Limb (tissue), 2 donors: Measurements from ENCODE around the gene SLN.

Experiments used
- DNase-seq, 2 donors: peaks; one replicate each; pipeline ENCODE4 v3.0.0-alpha.2; 2016; ENCODE audit errors: extremely low spot score in 2 of 2

Gene SLN

DNA sequence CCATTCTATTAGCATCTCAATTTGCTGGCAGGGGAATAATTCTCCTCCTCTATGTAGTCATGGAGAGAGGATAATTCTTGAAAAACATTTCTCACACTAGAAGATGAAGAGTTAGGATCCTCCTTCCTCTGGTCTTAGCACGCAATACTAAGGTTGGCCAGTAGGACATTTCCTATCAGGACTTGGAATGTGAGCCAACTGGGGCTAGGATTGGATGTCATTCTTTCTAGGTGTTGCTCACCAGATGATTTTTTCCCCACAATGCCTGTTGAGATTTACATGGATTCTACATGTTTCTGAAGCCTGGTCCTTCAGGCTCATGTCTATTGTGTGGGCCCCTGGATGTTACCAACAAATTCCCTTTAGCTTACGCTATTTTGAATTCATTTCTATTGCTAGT, 28.0 kb downstream of the SLN start:
- no peak for DNase-seq

DNA sequence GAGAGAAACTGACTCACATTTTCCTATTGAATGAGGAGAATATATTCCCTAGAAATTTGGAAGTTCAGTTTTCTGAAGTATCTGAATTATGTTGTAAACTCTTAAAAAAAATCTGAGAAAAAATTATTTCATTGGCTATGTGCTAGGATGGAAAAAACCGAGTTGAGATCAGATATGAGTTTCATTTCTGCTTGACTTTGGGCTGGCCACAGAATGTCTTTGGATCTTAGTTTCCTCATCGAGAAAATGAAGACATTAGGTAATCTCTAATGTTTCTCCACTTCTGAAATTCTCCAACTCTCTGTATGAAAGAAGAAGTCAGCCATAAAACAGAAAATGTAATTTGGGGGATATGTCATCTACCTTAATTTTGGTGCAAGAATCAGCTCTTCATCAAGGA, 28.8 kb downstream of the SLN start:
- DNase-seq: no peak

DNA sequence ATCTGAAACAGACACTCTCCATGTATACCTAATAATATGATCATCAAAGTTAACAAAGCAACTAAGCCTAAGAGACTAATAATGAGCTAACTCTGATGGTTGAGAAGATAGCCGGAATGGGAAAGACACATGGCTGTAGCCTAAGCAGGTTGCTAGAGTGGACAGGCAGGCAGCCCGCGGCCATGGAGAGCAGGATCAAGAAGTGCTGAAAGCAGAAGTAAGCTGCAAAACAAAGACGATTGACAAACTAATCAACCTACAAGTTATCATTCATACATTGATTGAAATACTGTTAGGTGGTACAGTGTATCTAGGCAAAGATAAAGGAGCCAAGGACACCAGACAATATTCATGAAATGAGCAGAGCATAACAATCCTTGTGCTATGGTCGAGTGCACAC, 29.3 kb downstream of the SLN start:
- DNase-seq: no peak

DNA sequence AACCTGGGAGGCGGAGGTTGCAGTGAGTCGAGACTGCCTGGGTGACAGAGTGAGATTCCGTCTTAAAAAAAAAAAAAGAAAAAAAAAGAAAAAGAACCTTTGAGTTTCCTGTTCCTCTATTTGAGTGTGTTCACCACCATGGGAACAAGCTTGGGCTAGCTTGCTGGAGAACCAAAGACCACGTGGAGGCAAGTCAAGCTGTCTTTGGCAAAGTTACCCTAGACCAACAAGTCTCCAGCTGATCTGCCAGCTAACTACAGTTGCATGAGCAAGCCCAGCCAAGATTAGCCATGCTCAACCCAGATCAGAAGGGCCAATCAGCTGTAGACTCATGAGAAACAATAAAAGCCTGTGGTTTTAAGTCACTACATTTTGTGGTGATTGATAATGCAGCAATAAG, 29.7 kb downstream of the SLN start:
- no peak for DNase-seq

DNA sequence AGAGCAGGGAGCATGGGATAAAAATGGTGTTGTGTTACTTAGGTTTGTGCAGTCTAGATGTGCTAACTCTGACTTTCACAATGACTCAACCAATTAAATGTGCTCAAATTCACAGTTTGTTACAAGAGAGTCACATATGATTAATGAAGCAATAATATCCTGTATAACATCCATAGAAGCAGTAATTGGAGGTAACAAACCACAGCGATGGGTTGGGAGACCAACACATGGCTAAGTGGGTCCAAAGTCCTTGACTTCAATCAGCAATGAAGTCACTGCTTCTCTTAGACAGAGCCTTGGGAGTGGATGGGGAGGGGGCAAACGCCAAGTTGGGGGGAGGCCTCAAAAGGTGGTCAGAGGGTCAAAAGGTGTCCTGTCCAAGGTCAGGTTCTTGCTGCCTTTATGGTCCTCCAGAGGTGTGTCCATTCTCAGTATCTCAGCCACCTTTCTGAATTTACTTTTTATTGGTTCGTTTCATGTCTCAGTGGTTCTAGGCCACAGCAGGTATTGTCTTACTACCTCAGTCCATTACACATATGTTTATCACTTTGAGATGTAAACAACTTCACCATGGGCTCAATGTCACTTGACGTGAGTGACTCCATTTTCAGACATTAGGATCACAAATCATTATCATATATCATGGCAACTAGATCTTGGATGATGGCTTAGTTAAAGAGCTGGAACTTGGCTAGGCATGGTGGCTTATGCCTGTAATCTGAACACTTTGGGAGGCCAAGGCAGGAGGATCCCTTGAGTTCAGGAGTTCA, 32.4 kb downstream of the SLN start:
- no peak for DNase-seq

DNA sequence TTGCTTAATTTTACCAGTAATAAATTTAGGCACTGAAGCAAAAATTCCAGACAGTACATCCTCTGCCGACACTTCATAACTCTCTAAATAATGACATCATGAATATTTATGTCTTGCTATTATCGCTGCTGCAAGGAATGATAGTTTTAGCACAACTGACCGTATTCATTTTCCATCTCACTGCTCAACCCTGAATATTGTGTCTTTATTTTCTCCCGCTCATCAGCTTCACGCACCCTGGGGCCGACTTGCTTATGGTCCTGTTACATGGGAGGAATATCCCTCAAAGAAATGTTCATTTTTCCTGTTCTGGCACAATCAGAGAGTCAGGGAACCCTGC, 33.3 kb downstream of the SLN start:
- no peak for DNase-seq

DNA sequence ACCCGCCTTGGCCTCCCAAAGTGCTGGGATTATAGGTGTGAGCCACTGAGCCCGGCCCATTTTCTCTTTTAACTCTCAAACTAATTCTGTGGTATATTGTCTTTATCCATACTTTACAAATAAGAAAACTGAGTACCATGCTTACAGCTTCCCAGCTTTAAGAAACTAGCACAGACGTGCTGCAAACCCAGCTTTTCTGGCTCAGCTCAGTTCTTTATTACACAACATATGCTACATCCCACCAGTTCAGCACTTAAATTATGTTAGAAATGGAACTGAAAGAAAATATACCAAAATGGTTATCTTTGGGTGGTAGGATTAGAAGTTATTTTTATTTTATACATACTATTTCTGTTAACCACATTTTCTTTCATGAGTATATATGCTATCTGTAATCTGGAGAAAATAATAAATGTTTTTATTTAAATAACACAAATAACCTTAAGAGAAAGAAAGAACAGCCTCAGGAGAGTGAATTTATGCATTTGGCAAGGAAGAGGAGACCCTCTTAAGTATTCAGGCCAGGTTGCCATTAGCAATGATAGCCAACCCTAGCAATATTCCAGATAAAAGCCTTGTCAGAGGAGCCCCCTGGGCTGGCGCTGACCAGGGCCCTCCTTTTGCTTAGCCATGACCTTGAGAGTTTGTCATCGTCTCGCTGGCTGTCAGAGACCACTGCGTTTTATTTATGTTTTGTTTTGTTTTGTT, 33.8 kb downstream of the SLN start:
- no peak for DNase-seq

DNA sequence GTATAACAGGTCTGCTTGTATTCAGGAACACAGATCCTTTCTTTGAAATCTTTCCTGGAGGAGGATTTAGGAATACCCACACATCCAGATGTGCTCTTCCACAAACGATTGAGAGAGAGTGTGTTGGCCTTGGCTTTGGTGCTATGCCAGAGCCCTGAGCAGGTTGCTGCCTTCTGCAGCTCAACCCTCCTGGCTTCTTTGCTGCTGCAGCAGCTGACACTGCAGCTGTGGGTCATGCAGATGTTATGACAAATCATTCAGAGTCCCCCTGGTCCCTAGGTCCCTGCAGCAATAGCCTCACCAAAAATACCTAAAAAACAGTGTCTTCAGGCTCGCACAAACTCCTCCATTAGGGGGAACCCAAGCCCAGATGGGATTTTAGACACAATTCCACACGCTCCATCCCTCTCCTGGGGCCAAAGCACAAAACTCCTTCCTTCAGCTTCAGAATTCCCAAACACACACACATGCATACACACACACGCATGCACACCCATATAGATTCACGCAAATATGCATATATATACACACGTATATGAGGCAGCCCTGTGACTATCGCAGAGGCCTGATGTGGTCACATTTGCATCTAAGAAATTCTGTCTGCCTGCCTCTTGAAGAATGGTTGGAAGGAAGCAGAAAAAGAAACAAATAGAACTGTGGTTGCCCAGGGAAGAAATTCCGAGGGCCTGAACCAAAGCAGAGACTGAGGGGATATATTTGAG, 35.4 kb downstream of the SLN start:
- no peak for DNase-seq

DNA sequence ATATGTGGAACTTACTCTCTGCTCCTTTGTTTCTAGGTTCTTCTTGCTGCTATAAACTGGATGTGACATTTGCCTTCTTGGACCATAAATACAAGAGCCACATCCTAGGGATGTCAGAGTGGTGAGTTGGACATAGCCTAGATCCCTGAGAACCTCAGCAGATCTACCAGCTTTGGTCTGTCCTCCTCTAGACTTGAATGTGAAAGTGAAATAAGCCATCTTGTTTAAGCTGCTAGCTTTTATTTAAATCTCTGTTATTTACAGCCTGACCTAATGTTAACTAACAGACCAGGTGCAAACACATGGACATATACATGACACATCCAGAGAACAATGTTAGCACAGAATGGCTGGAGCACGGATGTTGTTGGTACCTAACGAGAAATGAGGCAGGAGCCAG, 36.0 kb downstream of the SLN start:
- DNase-seq: no peak

DNA sequence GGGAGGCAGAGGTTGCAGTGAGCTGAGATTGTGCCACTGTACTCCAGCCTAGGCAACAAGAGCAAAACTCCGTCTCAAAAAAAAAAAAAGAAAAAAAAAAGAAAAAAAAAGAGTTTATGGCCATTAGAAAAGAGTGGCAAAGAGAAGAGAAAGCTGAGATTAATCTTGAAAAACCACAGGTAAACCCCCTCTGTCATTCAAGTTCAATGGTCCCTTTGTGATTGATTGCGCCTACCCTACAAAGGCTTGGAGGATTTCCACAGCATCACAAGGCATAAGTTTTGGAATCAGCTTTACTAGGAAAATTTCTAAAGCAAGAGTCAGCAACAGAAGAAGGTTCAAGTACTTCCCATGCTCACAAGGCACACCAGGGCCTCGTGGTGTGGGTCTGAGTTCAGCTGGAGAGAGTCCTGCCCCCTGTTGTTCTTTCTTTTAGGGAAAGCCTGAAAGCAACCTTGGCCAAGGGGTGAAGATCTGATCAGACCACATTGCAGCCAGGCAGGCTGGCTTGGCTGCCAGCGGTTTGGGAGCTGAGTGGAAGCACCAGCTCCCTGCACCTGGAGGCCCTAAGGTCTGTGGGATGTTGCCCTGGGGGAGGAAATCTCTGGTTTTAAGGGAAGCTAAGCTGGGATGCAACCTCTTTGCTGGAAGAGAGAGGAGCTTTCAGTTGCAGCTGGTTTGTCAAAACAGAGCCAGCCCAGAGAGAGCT, 41.8 kb downstream of the SLN start:
- DNase-seq: no peak

DNA sequence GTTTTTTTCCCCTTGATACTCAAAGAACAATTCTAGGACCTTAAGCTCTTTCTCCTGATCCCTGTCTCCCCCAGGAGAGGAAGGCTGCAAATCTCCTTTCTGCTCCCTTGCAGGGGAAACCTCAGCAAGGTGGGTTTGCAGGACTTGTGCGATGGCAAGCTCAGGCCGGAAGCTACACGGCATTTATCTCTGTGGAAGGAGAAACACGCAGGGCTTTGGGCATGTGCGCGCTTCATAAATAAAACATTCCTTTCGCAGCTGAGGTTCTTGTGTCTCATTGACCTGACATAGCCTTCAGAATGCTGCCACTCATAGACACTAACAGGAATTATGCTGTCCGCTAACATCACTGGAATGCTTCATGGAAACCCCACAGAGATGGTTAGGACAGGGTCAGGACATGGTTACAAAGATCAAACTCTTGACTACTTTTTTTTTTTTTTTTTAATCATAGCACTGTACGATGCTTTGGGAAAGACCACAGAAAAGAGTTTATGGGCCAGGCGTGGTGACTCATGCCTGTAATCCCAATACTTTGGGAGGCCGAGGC, 42.6 kb downstream of the SLN start:
- no peak for DNase-seq

DNA sequence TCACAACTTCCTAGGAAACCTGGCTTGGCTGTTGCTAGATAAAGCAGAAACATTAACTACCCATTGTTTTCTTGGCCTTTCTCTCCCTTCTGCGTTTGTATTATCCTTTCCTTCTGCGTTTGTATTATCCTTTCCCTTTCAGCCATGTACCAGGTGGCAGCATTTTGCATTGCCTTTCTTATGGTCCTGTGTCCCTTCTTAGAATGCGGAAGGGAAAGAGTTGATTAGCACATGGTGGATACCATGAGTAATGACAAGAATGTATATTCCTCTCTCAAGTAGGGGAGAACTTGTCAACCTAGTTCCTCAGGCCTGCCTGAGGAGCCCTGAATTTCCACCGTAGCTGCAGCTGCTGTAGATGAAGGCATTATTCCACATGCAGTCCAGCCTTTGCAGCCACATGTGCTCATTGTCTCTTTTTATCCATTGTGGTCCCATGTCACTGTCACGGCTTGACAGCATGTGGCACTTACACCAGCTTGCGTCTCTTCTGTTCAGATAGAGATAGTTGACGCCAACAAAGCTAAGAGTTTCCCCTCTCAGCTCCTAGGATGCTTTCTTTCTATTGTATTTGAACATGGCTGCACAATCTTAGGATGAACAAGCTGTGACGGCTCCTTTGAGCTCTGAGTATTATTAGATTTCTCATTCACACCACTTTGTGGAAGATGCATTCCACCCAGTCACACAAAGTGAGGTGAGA, 44.8 kb downstream of the SLN start:
- no peak for DNase-seq

DNA sequence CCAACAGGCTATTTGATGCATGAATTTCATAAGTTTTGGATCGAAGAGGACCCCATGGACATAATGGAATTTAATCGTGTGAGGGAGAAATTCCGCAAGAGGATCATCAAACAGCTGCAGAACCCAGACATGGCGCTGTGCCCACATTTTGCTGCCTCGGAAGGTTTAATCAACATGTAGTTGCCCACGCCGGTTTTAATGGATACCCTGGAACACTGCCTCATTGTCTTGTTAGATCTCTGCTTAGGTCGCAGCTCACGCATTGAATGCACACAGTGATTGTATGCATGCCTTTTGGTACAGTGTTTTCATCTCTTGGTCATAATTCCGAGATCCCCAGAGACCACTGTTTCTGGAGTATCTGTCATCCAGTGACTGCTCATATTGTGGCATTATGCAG, 46.8 kb downstream of the SLN start:
- DNase-seq: peak; percentile 31 to 48

DNA sequence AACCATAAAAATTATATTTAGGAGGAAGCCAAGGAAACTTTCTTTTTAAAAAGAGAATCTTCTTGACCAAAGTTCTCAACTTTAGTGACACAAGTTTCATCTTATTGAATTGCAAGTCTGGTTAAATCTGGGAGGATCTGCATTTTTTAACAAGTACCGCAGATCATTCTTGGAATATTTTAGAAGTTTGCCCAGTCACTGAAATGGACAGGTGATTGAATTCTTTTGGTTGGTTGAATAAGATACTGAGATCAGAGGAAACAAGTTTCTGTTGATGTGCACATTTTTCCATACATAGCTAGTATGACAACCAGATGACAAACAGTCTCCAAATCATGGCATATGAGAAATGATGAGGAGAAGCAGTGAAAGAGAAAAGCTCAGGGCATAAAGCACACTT, 50.2 kb downstream of the SLN start:
- DNase-seq: no peak

DNA sequence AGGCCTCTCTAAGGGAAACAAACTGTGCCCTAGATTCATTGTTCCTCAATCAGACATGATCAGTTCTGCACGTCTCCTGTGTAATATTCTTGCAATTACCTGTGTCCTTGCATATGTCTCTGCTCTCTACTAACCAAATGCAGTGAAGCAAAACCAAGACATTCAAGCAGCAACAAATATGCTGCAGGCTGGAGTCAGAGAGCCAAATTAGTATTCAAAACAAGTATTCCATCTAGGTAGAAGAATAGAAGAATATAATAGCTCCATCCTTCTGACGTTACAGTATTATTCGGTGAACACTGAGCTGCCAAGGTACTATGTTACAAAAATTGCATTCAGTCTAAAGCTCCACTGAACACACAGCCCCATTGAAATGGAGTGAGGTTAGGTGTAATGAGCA, 51.8 kb downstream of the SLN start:
- no peak for DNase-seq

DNA sequence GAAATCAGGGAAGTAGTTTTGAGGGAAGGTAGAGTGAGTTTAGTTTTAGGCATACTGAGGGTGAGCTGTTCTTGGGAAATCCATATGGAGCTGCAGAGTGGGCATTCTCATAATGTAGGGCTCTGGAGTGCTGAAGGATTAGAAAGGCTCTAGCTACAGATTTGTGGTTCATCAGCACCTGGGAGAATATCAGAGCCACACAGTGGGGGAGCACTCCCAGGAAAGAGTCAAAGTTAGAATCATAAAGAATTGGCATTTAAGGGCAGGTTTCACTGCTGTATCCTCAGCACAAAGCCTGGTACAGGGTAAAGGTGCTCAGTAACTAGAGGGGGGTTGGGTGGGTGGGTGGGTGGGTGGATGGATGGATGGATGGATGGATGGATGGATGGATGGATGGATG, 52.5 kb downstream of the SLN start:
- DNase-seq: no peak
